Caco-2 (cell line): ENCODE measurements around the gene ENO1. TPM values are rescaled to one million over a fixed set of nuclear protein-coding genes. Genes with fewer than 3 reads are reported as not detected.

ENCODE experiments used
- BruUV-seq: library from RNA; stranded (reverse); fragments of 400-500 nt; replicated peaks from 2 replicates; lab custom pipeline; 2021; lab: Mats Ljungman, UMichigan
- CTCF ChIA-PET: fragments of 300-600 bp; sonication (Branson Sonifier 250); formaldehyde crosslinking; loops from one replicate; lab custom pipeline; 2022; ENCODE audit warnings: antibody characterized with exemption; lab: Charles Lee
- POLR2A ChIA-PET: fragments of 300-600 bp; sonication (Branson Sonifier 250); formaldehyde crosslinking; loops from one replicate; lab custom pipeline; 2022; ENCODE audit warnings: antibody characterized with exemption; lab: Charles Lee
- DNase-seq, 2 experiments: peaks; one replicate each; pipeline versions ENCODE4 v3.0.0 to v3.0.0-alpha.2; 2020 to 2022
- H3K27me3 ChIP-seq: replicated peaks from 2 replicates; pipeline ENCODE4 v1.6.0; 2011; ENCODE audit warnings: low read length; ENCODE audit not compliant: control insufficient read depth, insufficient read depth
- H3K36me3 ChIP-seq: 2 replicates; pipeline ENCODE4 v1.5.1; 2011; ENCODE audit warnings: low read length; ENCODE audit not compliant: control insufficient read depth, insufficient read depth
- H3K4me1 ChIP-seq: fragments of 250-450 bp; sonication (Bioruptor Pico); 2 replicates; pipeline ENCODE4 v1.5.1; 2020; ENCODE audit warnings: mild to moderate bottlenecking
- H3K4me3 ChIP-seq: 2 replicates; pipeline ENCODE4 v1.5.1; 2011; ENCODE audit warnings: low read depth, mild to moderate bottlenecking, control low read depth, low read length
- H3K9me3 ChIP-seq: fragments of 250-450 bp; sonication (Bioruptor Pico); 2 replicates; pipeline ENCODE4 v1.5.1; 2020; ENCODE audit warnings: mild to moderate bottlenecking, moderate library complexity
- H3K27ac Mint-ChIP-seq: one replicate; pipeline ENCODE4 v1.8.0; 2022; ENCODE audit warnings: mixed read lengths; ENCODE audit not compliant: unreplicated experiment
- H3K27me3 Mint-ChIP-seq: one replicate; pipeline ENCODE4 v1.8.0; 2022; ENCODE audit warnings: mixed read lengths; ENCODE audit not compliant: insufficient read depth, unreplicated experiment
- H3K36me3 Mint-ChIP-seq: one replicate; pipeline ENCODE4 v1.8.0; 2022; ENCODE audit warnings: mild to moderate bottlenecking, mixed read lengths; ENCODE audit not compliant: insufficient read depth, unreplicated experiment
- H3K4me1 Mint-ChIP-seq: one replicate; pipeline ENCODE4 v1.8.0; 2022; ENCODE audit warnings: low read depth, mixed read lengths; ENCODE audit not compliant: unreplicated experiment
- H3K4me3 Mint-ChIP-seq: one replicate; pipeline ENCODE4 v1.8.0; 2022; ENCODE audit warnings: mild to moderate bottlenecking, moderate library complexity, mixed read lengths; ENCODE audit not compliant: unreplicated experiment
- H3K9me3 Mint-ChIP-seq: one replicate; pipeline ENCODE4 v1.8.0; 2022; ENCODE audit warnings: mixed read lengths; ENCODE audit not compliant: unreplicated experiment
- intact Hi-C: fragments of 100-400 bp; cut with micrococcal nuclease; formaldehyde crosslinking; loops from one replicate; pipeline ENCODE4 v1.10.0; 2022; ENCODE audit not compliant: unreplicated experiment
- total RNA-seq: library from RNA; stranded (reverse); gene quantifications from 2 replicates; pipeline ENCODE4 v1.2.3, GENCODE V29; 2022
- TF ChIP-seq, protein P1 (sequence below), 2 experiments: fragments of 200-600 bp in 1 of 2; IDR thresholded peaks; 1 replicate in 1 of 2; 2 replicates in 1 of 2; pipeline versions ENCODE4 v1.5.1 to v1.8.0; 2011 to 2022; ENCODE audit warnings: antibody characterized with exemption in 1 of 2, control low read depth in 1 of 2, inconsistent platforms in 1 of 2, low read depth in 1 of 2, low read length in 1 of 2, mild to moderate bottlenecking in 1 of 2, moderate library complexity in 1 of 2; ENCODE audit not compliant: insufficient read depth in 1 of 2, severe bottlenecking in 1 of 2, unreplicated experiment in 1 of 2

Gene ENO1
- total RNA-seq, 1 experiment from 2014 or later = 934 TPM

GRCh38 chr1:8847990-8848389 lies 30.5 kb downstream of the ENO1 start:
- H3K36me3 ChIP-seq = no peaks in the 10 kb centered on the region
- H3K4me1 Mint-ChIP-seq = no peaks in the 10 kb centered on the region
- H3K4me3 Mint-ChIP-seq = no peak overlapping the region
- H3K4me1 ChIP-seq = no peaks in the 10 kb centered on the region; the same call in 1 of the 2 replicates
- no peaks in the 10 kb centered on the region for H3K9me3 Mint-ChIP-seq
- CTCF ChIA-PET = interaction anchor here (0.5 to 2.5 kb wide), 10 partner anchors 11 to 439 kb away, joined by 3 to 31 read pairs (median 4); partner anchors contain the start of gene RERE
- BruUV-seq = no TSS peak
- H3K36me3 Mint-ChIP-seq = no peaks in the 10 kb centered on the region
- no peaks in the 10 kb centered on the region for H3K27me3 ChIP-seq
- intact Hi-C loops = loop anchor here (2.0 to 10.0 kb wide), 3 partner anchors 56 to 287 kb away; no protein-coding TSS in a partner anchor
- H3K27me3 Mint-ChIP-seq = no peaks in the 10 kb centered on the region
- no peaks in the 10 kb centered on the region for H3K9me3 ChIP-seq
- H3K27ac Mint-ChIP-seq = no peak overlapping the region
- POLR2A ChIA-PET = no interaction called here
- DNase-seq = no peak
- H3K4me3 ChIP-seq = no peak overlapping the region
- TF ChIP-seq, protein P1, sequence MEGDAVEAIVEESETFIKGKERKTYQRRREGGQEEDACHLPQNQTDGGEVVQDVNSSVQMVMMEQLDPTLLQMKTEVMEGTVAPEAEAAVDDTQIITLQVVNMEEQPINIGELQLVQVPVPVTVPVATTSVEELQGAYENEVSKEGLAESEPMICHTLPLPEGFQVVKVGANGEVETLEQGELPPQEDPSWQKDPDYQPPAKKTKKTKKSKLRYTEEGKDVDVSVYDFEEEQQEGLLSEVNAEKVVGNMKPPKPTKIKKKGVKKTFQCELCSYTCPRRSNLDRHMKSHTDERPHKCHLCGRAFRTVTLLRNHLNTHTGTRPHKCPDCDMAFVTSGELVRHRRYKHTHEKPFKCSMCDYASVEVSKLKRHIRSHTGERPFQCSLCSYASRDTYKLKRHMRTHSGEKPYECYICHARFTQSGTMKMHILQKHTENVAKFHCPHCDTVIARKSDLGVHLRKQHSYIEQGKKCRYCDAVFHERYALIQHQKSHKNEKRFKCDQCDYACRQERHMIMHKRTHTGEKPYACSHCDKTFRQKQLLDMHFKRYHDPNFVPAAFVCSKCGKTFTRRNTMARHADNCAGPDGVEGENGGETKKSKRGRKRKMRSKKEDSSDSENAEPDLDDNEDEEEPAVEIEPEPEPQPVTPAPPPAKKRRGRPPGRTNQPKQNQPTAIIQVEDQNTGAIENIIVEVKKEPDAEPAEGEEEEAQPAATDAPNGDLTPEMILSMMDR (IDR thresholded peaks at IDR 0.05; ENCODE audit: insufficient read depth in 1 of 2, low read depth in 1 of 2, low read length in 1 of 2, severe bottlenecking in 1 of 2, unreplicated experiment in 1 of 2) = no peak

- Mint-ChIP-seq H3K27me3 (no peaks in the 10 kb centered on the region), H3K36me3 (no peaks in the 10 kb centered on the region), H3K27ac (no peak overlapping the region), H3K4me3 (no peak overlapping the region), H3K9me3 (no peaks in the 10 kb centered on the region), H3K4me1 (no peaks in the 10 kb centered on the region)
- intact Hi-C loops = loop anchor here (5.0 to 10.0 kb wide), 2 partner anchors 54 to 101 kb away; no protein-coding TSS in a partner anchor
- TF ChIP-seq, protein P1 (IDR thresholded peaks at IDR 0.05; ENCODE audit: insufficient read depth in 1 of 2, low read depth in 1 of 2, low read length in 1 of 2, severe bottlenecking in 1 of 2, unreplicated experiment in 1 of 2) = no peak
- Histone ChIP-seq H3K36me3 (no peaks in the 10 kb centered on the region), H3K4me3 (no peak overlapping the region), H3K4me1 (no peaks in the 10 kb centered on the region; the same call in 1 of the 2 replicates), H3K27me3 (no peaks in the 10 kb centered on the region), H3K9me3 (no peaks in the 10 kb centered on the region)
- ChIA-PET POLR2A (no interaction called here), CTCF (no interaction called here)
- no peak for DNase-seq
- BruUV-seq = no TSS peak
Observed at GRCh38 chr1:8846263-8846662, 32.2 kb downstream of the ENO1 start.

DNA sequence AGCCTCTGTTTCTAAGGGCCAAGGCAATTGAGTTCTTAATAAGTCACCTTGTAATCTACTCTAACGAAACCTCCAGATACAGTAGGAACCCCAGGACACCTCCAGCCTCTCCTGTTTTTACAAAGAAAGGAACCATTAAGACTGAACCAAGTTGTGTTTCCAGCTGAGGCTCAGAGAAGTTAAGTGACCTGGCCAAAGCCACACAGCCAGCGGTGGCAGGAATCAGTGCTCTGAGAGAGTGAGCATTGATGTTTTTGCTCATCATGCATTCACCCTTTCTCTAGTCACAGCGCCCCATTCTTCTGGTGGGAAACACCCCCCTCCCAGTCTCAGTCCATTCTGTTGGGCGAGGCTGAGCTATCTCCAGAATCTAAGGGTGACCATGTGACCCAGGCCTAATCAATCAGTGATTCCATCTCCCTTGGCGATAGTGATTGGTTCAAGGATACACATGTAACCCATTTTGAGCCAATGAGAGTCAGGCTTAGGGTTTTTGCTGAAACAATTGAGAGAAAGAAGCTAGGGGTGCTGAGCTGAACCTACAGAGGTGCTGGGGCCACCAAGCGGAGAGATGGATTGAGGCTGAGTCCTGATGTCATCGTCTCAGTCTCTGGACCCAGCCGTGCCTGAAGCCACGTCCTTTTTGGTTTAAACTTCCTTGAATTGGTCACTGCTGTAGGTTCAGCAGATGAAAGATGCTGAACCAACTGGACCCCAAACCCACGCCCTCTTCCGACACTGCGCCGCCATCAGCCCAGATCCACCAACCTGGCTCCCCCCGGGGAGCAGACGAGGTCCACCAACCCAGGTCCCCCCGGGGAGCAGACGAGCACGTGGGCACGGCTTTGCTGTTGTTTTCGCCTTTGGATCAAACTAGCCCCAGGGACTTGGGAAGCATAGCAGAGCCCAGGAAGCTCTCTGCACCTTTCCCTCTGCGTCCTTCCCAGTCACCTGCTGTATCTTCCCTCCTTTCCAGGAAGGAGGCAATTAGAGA lies 33.1 kb downstream of the ENO1 start:
- Histone ChIP-seq H3K36me3 (no peaks in the 10 kb centered on the region), H3K9me3 (no peaks in the 10 kb centered on the region), H3K4me1 (no peaks in the 10 kb centered on the region; the same call in 1 of the 2 replicates), H3K4me3 (no peak overlapping the region), H3K27me3 (no peaks in the 10 kb centered on the region)
- POLR2A ChIA-PET = interaction anchor here (0.6 kb wide), 1 partner anchor 31 kb away, joined by 3 read pairs; no protein-coding TSS in a partner anchor
- CTCF ChIA-PET = no interaction called here
- Mint-ChIP-seq H3K4me3 (no peak overlapping the region), H3K27ac (no peak overlapping the region), H3K4me1 (no peaks in the 10 kb centered on the region), H3K27me3 (no peaks in the 10 kb centered on the region), H3K9me3 (no peaks in the 10 kb centered on the region), H3K36me3 (no peaks in the 10 kb centered on the region)
- BruUV-seq = no TSS peak
- TF ChIP-seq, protein P1 (IDR thresholded peaks at IDR 0.05; ENCODE audit: insufficient read depth in 1 of 2, low read depth in 1 of 2, low read length in 1 of 2, severe bottlenecking in 1 of 2, unreplicated experiment in 1 of 2) = no peak
- intact Hi-C loops = loop anchor here (5.0 to 10.0 kb wide), 2 partner anchors 53 to 101 kb away; no protein-coding TSS in a partner anchor
- DNase-seq = no peak
